HG02973 (cell line): ENCODE results near the gene POMC.
"Not testable (repeated sequence)": the region's sequence is repeated elsewhere in the genome, so short reads cannot be mapped to it uniquely, and the experiment has no call there.

Experiments
- ATAC-seq: cut with Tn5 transposase; IDR thresholded peaks from one replicate; pipeline ENCODE4 v1.9.1; 2021; ENCODE audit warnings: moderate library complexity; ENCODE audit not compliant: unreplicated experiment

Gene POMC

DNA sequence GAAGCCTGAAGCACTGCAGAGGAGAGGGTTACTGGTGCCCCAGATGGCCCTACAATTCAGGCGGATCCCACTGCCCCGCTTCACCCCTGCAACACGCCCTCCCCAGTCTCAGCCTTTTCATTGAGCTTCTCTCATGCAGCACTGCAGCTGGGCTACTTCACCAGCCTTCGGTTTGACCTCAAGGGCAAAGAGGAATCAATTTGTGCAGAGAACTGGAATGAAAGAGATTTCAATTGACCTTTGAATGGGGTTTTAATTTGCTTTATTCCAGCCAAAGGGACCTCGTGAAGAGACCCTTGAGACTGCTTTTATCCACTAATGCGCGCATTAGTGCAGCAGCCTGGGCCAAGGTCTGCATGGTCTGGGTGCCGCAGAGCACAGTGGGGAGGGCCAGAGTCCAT, 8.8 kb upstream of the POMC start:
- ATAC-seq: no peak

DNA sequence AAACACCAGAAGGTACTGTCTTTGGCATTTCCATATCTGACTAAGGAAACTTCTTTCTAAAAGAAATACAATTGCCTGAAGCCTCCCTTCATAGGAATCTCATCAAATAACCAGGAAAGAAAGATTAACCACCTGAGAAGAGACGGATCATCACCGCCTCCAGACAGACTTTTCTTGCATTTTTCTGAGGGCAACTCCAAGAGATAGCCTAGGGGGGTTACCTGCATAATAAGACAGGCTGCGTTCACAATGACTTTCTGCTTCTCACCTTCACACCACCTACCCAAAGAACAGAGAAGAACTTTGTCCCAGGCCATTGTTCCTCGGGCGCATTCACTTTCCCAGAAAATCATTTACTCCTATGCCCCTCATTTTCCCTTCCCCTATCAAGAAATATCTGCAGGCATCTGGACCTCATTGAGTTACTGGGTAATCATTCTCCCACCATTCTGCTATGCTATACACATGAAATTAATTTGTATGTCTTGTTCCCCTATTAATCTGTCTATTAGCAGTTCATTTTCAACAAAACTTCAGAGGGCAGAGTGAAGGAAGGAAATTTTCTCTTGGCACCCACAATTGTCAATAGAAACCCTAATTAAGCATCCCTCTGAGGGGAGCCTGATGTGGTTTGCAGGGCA, 8.3 kb upstream of the POMC start:
- no peak for ATAC-seq

DNA sequence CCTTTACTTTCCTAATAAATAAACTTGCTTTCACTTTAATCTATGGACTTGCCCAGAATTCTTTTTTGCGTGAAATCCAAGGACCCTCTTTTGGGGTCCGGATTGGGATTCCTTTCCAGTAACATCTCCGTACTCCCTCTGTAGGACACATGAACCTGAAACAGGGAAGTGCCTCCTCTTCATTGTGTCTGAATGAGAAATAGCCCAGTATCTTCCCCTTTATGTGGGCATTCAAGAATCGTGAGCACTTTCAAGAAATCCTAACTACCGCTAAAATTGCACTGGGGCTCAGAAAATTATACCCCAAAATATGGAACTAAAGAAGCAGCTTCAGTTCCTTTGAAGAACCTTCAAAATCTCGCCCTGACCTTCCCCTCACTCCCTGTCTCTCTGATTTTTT, 7.8 kb upstream of the POMC start:
- no peak for ATAC-seq

DNA sequence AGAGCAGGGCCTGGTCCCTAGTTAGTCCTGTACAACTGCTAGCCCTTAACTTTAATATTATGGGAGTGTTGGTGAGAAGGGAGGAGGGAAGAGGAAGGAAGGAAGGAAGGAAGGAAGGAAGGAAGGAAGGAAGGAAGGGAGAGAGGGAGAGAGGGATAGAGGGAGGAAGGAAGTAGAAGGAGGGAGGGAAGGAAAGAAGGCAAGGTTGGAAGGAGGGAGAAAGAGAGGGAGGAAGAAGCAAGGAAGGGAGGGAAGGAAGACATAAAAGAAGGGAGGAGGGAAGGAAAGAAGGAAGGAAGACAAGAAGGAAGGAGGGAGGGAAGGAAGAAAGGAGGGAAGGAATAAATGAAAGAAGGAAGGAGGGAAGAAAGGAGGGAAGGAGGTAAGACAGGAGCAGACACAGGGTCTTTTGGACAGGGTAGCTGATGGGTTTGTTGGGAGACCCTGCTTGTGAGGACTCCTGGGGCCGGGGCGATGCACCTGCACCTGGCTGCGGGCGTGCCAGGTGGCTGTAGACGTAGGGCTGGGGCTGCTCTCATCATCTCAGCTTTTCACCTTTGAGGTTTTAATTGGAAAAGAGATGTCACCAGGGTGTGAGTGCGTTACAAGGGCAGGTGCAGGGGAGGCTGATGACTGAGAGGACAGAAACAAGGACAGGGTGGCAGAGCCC, 5.9 kb upstream of the POMC start:
- no peak for ATAC-seq

DNA sequence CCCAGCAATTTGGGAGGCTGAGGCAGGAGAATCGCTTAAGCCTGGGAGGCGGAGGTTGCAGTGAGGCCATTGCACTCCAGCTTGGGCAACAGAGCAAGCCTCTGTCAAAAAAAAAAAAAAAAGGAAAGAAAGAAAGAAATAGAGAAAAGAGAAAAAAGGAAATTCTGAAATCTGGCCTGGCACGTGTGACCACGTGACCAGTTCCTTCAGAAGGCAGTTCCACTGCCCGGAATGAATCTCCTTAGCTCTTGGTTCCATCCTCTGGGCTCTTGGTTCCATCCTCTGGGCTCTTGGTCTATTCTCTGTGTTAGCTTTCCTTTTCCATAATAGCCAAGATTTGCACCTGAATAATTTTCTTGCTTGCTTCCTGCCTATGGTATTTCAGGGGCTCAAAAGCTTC, 5.3 kb upstream of the POMC start:
- no peak for ATAC-seq

DNA sequence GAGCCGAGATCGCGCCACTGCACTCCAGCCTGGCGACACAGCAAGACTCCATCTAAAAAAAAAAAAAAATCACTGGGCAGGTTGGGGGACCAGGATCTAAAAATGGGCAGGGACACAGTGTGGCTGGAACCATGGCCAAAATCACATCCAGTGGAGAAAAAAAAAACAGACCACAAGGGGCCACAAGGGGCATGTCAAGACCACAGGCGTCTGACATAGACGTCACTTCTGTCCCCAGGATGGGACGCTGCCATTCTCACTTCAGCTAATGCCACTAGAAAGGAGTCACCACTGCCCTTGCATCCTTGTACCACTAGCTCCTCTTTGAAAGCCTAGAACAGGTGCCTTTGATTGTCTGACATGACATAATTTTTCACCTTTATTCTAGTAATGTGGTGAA, 2.5 kb upstream of the POMC start:
- no peak for ATAC-seq

DNA sequence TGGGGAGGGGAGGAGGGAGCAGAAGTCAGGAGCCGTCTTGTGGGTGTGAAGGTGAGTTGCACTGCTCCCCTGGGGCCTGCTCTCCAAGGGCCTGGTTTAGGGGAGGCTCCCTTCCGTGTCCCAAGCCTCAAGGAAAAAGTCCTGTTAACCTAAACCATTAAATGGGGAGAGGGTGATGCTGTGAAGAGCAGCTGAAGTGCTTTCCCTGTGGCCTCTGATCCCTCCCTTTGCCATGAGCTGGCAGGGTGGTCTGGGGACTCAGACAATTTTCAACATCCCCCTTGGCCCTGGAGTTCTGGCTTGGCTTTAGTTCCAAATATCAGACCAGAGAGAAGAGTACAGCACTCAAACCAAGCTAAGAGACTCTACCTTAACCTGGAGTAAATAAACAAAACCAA, 692 bp upstream of the POMC start:
- ATAC-seq: no peak

DNA sequence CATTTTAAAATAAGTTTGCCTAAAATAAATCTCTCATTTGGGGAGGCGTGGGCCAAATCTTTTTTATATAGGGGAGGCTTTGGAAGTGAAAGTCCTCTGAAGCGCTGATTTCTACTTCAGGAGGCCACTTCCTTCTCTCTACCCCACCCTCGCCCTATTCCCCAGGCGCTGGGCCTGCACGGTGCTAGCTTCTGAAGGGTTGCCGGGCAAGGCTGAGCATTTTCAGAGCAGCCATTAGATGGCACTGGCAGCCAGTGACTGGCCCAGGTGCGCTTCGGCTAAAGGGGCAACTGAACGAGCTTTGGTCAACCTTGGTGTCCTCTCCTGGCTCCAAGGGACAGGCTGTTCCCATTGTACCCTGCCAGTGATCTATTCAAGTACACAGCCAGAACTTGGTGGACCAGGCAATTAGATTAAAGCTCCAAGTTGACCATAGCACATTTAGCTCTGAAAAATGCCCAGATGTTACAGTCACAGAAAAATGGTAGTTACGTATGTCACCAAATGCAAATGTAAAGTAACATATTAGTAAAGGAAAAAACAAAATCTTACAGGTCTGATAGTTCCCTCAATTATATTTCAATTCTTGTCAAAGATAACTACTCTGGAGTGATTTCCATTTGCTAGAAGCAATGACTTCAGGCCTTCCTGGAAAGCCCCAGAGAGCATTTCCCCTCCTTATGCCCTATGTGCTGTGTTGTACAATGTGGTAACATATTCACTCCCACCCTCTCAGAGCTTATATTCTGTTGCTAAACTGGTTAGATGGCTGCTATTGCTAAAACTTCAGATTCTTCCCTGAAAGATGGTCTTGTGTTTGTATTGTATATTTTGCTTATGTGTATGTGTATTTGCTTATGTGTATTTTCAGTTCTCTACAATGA, 2.1 kb downstream of the POMC start:
- peak; percentile 56 for ATAC-seq

DNA sequence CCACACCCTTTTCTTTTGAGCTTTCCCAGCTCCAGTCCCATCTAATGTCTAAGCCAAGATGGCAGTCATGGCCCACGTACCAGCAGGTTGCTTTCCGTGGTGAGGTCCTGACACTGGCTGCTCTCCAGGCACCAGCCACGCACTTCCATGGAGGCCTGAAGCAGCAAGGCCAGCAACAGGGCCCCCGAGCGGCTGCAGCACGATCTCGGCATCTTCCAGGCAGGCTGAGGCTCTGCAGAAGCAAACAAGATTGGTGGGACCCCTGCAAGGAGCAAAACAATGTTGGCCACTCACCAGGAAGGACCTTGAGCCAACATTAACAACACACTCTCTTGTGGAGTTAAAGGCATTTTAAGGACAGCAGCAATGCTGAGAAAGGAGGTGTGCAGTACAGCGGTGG, 3.8 kb downstream of the POMC start:
- no peak for ATAC-seq

DNA sequence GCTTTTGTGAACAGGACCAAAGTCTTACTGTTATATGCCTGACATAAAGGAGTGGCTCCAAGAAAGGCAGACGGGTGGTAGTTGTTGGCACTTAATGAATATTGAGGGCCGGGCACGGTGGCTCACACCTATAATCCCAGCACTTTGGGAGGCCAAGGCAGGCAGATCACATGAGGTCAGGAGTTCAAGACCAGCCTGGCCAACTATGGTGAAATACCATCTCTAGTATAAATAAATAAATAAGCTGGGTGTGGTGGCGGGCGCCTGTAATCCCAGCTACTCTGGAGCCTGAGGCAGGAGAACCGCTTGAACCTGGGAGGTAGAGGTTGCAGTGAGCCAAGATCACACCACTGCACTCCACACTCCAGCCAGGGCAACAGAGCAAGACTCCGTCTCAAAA, 6.3 kb downstream of the POMC start:
- ATAC-seq: not testable (repeated sequence)

DNA sequence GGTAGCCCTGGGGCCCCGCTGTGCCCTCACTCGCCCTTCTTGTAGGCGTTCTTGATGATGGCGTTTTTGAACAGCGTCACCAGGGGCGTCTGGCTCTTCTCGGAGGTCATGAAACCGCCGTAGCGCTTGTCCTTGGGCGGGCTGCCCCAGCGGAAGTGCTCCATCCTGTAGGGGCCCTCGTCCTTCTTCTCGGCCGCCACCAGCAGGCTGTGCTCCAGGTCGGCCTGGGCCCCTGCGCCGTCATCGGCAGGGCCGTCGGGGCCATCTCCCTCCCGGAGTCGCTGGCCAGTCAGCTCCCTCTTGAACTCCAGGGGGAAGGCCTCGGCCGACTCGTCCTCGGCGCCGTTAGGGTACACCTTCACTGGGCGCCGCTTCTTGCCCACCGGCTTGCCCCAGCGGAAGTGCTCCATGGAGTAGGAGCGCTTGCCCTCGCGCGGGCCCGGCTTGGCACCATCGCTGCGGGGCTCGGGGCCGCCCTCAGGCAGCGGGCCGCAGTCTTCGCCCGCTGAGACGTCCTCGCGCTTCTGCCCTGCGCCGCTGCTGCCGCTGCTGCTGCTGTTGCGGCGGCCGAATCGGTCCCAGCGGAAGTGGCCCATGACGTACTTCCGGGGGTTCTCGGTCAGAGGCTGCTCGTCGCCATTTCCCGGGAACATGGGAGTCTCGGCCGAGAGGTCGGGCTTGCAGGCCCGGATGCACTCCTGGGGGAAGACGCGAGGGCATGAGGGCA, 7.2 kb downstream of the POMC start:
- ATAC-seq: no peak

DNA sequence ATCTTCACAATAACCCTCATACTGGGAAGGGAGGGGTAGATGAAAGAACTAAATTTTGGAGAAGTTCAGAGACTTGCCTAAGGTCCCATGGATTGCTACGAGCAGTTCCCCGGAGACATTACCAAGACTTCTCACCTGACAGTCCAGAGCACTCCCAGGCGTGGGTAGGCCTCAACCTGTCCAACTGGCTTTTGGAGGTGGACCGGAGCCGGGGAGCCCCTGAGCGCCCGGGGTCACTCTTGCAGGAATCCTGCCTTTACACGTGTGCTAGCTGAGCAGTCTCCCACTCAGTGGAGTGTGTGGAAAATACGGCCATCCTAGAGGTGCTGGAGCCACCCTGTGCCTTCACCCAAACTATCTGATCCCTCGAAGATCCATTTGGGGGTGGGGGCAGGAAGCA, 8.0 kb downstream of the POMC start:
- no peak for ATAC-seq

DNA sequence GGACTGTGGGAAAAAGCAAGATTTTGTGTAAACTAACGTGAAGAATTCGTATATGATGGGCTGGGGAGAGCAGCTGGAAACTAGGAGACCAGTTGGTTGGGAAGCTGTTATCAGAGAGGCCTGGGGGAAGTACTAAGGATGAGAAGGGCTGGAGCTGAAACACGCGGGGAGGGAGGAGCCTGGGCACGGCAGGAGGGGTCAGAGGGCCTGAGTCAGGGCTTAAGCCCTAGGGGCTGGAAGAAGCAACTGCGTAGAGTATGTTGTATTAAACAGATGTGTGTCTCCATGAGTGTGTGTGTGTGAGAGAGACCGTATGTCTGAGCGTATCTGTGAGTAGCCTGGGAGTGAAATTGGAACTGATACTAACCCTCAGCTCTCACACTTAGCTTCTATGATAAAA, 8.4 kb downstream of the POMC start:
- ATAC-seq: no peak

DNA sequence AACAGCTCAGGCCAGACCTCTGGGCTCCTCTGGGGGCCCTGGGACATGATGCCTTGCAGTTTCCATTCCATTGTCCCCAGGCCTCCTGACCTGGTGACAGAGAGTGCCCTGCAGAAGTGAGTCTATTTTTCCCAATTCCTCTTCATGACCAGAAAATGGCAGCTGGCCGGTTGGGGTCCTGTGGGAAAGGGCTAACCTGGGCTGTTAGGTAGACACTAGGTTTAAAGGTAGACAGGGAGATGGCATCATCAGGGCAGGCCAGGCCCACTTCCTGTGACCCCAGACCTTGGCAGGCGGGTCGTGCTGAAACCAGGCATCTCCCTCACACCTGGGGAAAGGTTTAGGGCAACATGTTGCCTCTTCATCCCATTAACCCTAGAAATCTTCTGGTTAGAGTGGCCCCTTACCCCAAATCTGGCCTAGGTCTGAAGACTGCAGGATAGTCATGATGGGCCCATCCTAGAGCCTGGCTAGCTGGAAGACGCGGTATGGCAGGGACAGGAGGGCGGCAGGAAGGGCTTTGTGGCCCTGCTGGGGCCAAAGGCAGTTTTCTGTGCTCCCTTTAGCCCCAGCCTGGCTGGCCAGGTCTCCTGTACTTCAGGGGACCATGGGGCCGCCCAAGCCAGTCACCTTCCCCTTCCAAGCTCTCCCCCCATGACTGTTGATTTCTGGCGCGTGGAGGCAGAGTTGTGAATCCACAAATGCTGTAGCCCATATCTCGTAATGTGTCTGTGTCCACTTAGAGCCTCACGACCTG, 10.1 kb downstream of the POMC start:
- ATAC-seq: no peak

DNA sequence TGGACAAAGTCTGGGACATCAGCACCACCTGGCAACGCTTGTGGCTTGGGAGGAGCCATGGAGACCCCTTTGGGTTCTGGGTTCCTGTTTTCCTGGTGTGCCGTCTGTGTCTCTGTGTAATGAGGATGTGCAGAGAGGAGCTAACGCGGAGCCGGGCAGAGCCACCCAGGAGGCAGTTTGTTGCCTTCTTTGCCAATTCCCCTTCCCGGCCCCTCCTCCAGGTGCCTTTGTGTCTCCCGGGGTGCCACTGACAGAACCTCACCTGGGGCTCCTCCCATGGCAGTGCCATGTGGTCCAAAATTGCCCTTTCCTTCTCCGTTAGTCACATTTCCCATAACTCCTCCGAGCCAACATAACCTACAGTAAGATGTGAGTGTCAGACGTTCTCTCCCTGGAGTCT, 13.0 kb downstream of the POMC start:
- no peak for ATAC-seq

DNA sequence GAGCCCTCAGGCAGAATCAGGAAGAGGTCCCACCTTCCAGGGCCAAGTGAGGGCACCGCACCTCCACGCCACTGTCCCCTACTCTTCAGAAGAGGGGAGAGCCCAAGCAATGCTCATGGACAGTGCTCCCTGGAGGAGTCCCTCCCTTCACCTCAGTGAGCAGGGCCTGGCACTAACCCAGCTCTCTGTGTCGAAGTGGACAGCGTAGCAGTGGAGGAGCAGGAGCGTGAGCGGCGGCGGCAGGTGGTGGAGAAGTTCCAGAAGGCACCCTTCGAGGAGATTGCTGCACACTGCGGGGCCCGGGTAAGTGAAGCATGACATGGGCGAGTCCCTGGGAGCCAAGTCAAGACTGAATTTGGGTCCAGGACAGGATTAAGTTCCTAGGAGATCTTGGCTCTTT, 16.7 kb downstream of the POMC start:
- ATAC-seq: no peak

DNA sequence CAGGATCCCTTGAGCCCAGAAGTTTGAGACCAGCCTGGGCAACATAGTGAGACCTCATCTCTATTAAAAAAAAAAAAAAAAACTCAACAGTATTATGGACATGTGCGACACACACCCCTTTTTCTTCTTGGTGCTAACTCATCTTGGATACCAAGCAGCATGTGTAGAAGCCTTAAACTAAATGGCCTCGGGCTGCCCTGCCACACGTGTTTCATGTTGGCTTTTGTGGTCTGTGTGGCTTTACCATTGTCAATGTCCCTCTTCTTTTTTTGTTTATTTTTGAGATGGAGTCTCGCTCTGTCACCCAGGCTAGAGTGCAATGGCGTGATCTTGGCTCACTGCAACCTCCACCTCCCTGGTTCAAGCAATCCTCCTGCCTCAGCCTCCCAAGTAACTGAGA, 17.4 kb downstream of the POMC start:
- ATAC-seq: not testable (repeated sequence)

DNA sequence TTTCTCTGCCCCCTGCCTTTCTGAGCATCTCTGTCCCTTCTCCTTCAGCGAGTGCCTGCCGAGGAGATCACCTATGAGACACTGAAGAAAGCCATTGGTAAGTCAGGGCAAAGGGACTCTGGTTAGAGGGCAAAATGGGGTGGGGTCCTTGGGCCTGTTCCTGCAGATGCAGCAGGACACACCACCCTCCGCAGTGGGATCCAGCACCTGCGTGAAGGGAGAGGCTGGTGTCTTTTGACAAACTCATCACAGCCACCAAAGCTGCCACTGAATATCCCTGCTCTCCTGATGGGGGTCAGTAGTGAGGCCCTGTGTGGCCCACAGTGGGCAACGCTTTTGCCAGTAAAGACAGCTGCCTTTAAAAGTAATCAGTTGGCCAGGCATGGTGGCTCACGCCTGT, 18.7 kb downstream of the POMC start:
- no peak for ATAC-seq

DNA sequence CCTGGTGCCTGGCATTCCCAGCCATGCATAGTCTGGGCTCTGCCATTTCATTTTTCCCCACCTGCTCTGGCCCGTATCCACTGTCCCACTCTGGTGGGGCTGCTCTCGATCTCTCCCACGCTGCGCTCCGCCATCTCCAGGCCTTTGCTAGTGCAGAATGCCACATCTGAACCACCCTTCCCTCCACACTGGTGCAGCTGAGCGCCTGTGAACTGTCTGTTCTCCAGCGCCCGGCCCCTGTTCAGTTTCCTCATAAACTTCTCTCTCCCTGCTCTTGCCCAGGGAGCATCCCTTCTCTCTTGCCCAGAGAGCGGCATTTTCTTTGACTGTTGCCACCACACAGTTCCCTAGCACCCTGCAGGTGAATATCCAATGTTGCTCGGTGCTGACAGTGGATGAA, 21.5 kb downstream of the POMC start:
- no peak for ATAC-seq

DNA sequence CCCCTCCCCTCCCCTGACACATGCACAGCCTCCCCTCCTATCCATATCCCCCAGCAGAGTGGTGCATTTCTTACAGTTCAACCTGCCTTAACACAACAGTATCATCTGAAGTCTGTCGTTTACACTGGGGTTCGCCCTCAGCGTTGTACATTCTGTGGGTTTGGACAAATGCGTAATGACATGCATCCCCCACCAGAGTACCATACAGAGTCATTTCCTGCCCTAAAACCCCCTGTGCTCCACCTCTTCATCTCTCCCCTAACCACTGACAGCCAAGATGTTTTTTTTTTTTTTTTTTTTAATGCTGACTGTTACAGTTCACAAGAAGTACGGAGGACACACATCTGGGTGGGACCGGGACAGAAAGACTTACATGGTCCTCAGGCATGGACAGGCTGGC, 22.6 kb downstream of the POMC start:
- no peak for ATAC-seq

DNA sequence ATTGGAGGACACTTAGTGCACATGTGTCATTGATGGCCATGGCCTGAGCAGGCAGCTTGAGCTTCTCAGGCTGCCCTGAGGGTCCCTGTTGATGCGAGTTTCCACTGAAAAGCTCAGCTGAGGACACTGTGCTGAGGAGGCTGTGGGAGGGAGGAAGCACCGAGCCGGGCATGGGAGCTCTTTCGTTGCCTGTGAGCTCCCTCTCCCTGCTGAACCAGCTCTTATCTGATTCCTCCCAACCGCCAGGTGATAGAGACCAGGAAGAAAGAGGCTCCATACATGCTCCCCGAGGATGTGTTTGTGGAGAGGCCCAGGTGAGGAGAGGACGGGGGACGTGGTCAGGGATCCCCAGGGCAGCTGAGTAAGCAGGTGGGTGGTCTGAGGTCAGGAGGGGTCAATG, 27.3 kb downstream of the POMC start:
- no peak for ATAC-seq
